GM12878 (cell line): ENCODE measurements around the gene LATS2. TPM values are rescaled to one million over a fixed set of nuclear protein-coding genes. Genes with fewer than 3 reads are reported as not detected.

Source experiments
- ATAC-seq: fragments of 200-7000 bp; cut with Tn5 transposase; 3 replicates; pipeline ENCODE4 v1.9.1; 2020; ENCODE audit warnings: mild to moderate bottlenecking, moderate library complexity
- BruUV-seq: library from RNA; stranded (reverse); fragments of 400-500 nt; replicated peaks from 2 replicates; lab custom pipeline; 2021; lab: Mats Ljungman, UMichigan
- CTCF ChIA-PET: fragments of 300-600 bp; sonication (Branson Sonifier 250); formaldehyde crosslinking; extraction: SDS; loops from one replicate; lab custom pipeline; 2021; ENCODE audit warnings: inconsistent platforms; lab: Yijun Ruan, JAX
- POLR2A ChIA-PET: fragments of 350-600 bp; formaldehyde crosslinking; extraction: SDS; loops from one replicate; lab custom pipeline; 2021; ENCODE audit warnings: inconsistent platforms; lab: Charles Lee
- RAD21 ChIA-PET: fragments of 300-600 bp; sonication (Branson Sonifier 250); formaldehyde crosslinking; loops from one replicate; lab custom pipeline; 2023; ENCODE audit warnings: antibody characterized with exemption; ENCODE audit not compliant: unreplicated experiment; lab: Charles Lee
- SMC1A ChIA-PET: fragments of 300-600 bp; sonication (Branson Sonifier 250); formaldehyde crosslinking; loops from one replicate; lab custom pipeline; 2023; ENCODE audit not compliant: unreplicated experiment, uncharacterized antibody; lab: Charles Lee
- DNase-seq: peaks from one replicate; pipeline ENCODE4 v3.0.0-alpha.2; 2011; ENCODE audit warnings: low read depth, low spot score
- FAIRE-seq: peaks from 3 replicates; lab custom pipeline; 2011; peaks lifted over from hg19 to GRCh38; lab: Jason Lieb, UNC
- H2AFZ ChIP-seq: 2 replicates; pipeline ENCODE4 v1.6.0; 2011; ENCODE audit warnings: low read depth, low read length, control low read depth; ENCODE audit not compliant: control insufficient read depth
- H3K27ac ChIP-seq: 2 replicates; pipeline ENCODE4 v1.5.1; 2011; ENCODE audit warnings: control low read depth; ENCODE audit not compliant: control insufficient read depth, insufficient read depth
- H3K27me3 ChIP-seq, 2 experiments: replicated peaks in 1 of 2; 2 replicates each; pipeline versions ENCODE4 v1.6.0 to v1.6.1; 2011; ENCODE audit warnings: low read length in 1 of 2; ENCODE audit not compliant: control insufficient read depth in 2 of 2, insufficient read depth in 2 of 2
- H3K36me3 ChIP-seq, 2 experiments: 2 replicates each; pipeline ENCODE4 v1.5.1; 2011; ENCODE audit warnings: low read length in 1 of 2; ENCODE audit not compliant: control insufficient read depth in 2 of 2, insufficient read depth in 2 of 2
- H3K4me1 ChIP-seq: 2 replicates; pipeline ENCODE4 v1.6.1; 2011; ENCODE audit warnings: mild to moderate bottlenecking, low read length, moderate library complexity, mixed read lengths; ENCODE audit not compliant: control insufficient read depth, insufficient read depth
- H3K4me2 ChIP-seq: 2 replicates; pipeline ENCODE4 v1.6.0; 2011; ENCODE audit warnings: control low read depth; ENCODE audit not compliant: control insufficient read depth, insufficient read depth
- H3K4me3 ChIP-seq: fragments of 200-600 bp; sonication (generic); 2 replicates; pipeline ENCODE4 v1.5.1; 2016
- H3K79me2 ChIP-seq: 2 replicates; pipeline ENCODE4 v1.6.0; 2011; ENCODE audit warnings: low read length; ENCODE audit not compliant: control insufficient read depth, insufficient read depth
- H3K9ac ChIP-seq: 2 replicates; pipeline ENCODE4 v1.8.0; 2011; ENCODE audit warnings: low read length, control low read depth, mixed read lengths; ENCODE audit not compliant: control insufficient read depth, insufficient read depth
- H3K9me3 ChIP-seq: replicated peaks from 3 replicates; pipeline ENCODE4 v1.5.1; 2011; ENCODE audit warnings: mild to moderate bottlenecking, low read length; ENCODE audit not compliant: control insufficient read depth, insufficient read depth
- H4K20me1 ChIP-seq: 2 replicates; pipeline ENCODE4 v1.6.0; 2011; ENCODE audit not compliant: control insufficient read depth, insufficient read depth
- HSF1 ChIP-seq: fragments of 150-350 bp; IDR thresholded peaks from 2 replicates; pipeline ENCODE4 v1.6.1; 2014; ENCODE audit warnings: mild to moderate bottlenecking, low read depth, low read length
- JUNB ChIP-seq: IDR thresholded peaks from 2 replicates; pipeline ENCODE4 v1.6.1; 2016; ENCODE audit warnings: antibody characterized with exemption, mild to moderate bottlenecking
- WGBS: methylation state at CpG from one replicate; pipeline ENCODE4 v1.1.6; 2016; ENCODE audit warnings: low lambda C conversion rate; ENCODE audit not compliant: insufficient replicate concordance, insufficient coverage; ENCODE audit errors: missing lambda C conversion rate; 5-methylcytosine and 5-hydroxymethylcytosine counted together
- in situ Hi-C: fragments of 300-500 bp; cut with MboI; formaldehyde crosslinking; loops from 9 replicates; pipeline ENCODE4 v1.14.3; 2018; ENCODE audit warnings: mixed read lengths
- intact Hi-C: fragments of 100-400 bp; cut with micrococcal nuclease; formaldehyde crosslinking; loops from one replicate; pipeline ENCODE4 v1.14.2; 2022; ENCODE audit not compliant: unreplicated experiment
- polyA plus RNA-seq, 11 experiments: library from polyadenylated mRNA; depleted of rRNA in 4 of 11; unstranded in 6 of 11; stranded (reverse) in 5 of 11; fragments of >200 nt; fragmentation: Nextera tagmentation in 4 of 11; fragmentation: Illumina TruSeq in 1 of 11; extraction: Ambion mirVana in 4 of 11; extraction: Trizol in 1 of 11; gene quantifications; 1 replicate in 1 of 11; 2 replicates in 10 of 11; pipeline versions ENCODE4 v1.2.1 to v1.2.3, GENCODE V29; 2011 to 2016; ENCODE audit warnings: inconsistent platforms in 2 of 11, missing spikeins in 2 of 11, low read depth in 1 of 11
- total RNA-seq, 4 experiments: library from RNA; depleted of rRNA in 3 of 4; stranded (reverse); fragments of >200 nt in 3 of 4; fragmentation: Illumina TruSeq in 1 of 4; extraction: Trizol in 1 of 4; gene quantifications; 2 replicates each; pipeline versions ENCODE4 v1.2.1 to v1.2.3, GENCODE V29; 2013 to 2021

The LATS2 gene
- total and polyA plus RNA-seq, 10 of the 15 experiments (the other 5 are each of a cell fraction or from before 2014, with no cell fraction given): 0.90 to 7.8 (median 2.0) TPM

GRCh38 chr13:21012841-21013681 is 48.3 kb downstream of the LATS2 start:
- H3K4me1 ChIP-seq: no peaks in the 10 kb centered on the region; the same call in 1 of the 2 replicates
- ChIA-PET POLR2A (interaction anchor here (0.6 kb wide), 1 partner anchor 17 kb away, joined by 4 read pairs; no protein-coding TSS in a partner anchor), RAD21 (no interaction called here), CTCF (interaction anchor here (0.7 kb wide), 1 partner anchor 9 kb away, joined by 3 read pairs; no protein-coding TSS in a partner anchor), SMC1A (interaction anchor here (1.4 kb wide), 1 partner anchor 69 kb away, joined by 3 read pairs; no protein-coding TSS in a partner anchor)
- no peak for DNase-seq
- H3K4me2 ChIP-seq: no peak overlapping the region
- WGBS: 60% methylated on average over 5 of the region's 5 CpGs
- in situ Hi-C loops (no loop called here), intact Hi-C loops (no loop called here)
- no peak overlapping the region for H3K4me3 ChIP-seq
- H3K9me3 ChIP-seq: no peaks in the 10 kb centered on the region
- no peaks in the 10 kb centered on the region for H3K27me3 ChIP-seq
- no peak overlapping the region for H2AFZ ChIP-seq
- H4K20me1 ChIP-seq: no peaks in the 10 kb centered on the region
- no peaks in the 10 kb centered on the region for H3K79me2 ChIP-seq
- no peak for ATAC-seq
- no peak overlapping the region for H3K9ac ChIP-seq
- FAIRE-seq: no peak
- TF ChIP-seq JUNB: no peak
- TF ChIP-seq HSF1: no peak
- no peak overlapping the region for H3K27ac ChIP-seq
- H3K36me3 ChIP-seq: no peaks in the 10 kb centered on the region
- no TSS peak for BruUV-seq

- Histone ChIP-seq H3K79me2 (no peaks in the 10 kb centered on the region), H4K20me1 (no peaks in the 10 kb centered on the region), H3K9me3 (no peaks in the 10 kb centered on the region), H3K4me2 (no peak overlapping the region), H3K9ac (no peak overlapping the region), H2AFZ (no peak overlapping the region), H3K36me3 (no peaks in the 10 kb centered on the region), H3K27ac (no peak overlapping the region), H3K4me1 (no peaks in the 10 kb centered on the region; the same call in 1 of the 2 replicates), H3K27me3 (no peaks in the 10 kb centered on the region), H3K4me3 (no peak overlapping the region)
- intact Hi-C loops: no loop called here
- ATAC-seq (no peak), DNase-seq (no peak), FAIRE-seq (no peak)
- no TSS peak for BruUV-seq
- in situ Hi-C loops: no loop called here
- RAD21 ChIA-PET: no interaction called here
- SMC1A ChIA-PET: interaction anchor here (1.4 kb wide), 1 partner anchor 68 kb away, joined by 3 read pairs; no protein-coding TSS in a partner anchor
- 65% methylated on average over 5 of the region's 5 CpGs for WGBS
- TF ChIP-seq HSF1: no peak
- CTCF ChIA-PET: no interaction called here
- POLR2A ChIA-PET: interaction anchor here (0.6 kb wide), 1 partner anchor 18 kb away, joined by 4 read pairs; no protein-coding TSS in a partner anchor
These were observed 49.2 kb downstream of the LATS2 start for GRCh38 chr13:21012211-21012610.
